Stimulated activated CD8-positive, alpha-beta memory T cell treated with anti-CD3 and anti-CD28 coated beads, Interleukin-12 subunit alpha, Interleukin-12 subunit beta, amount 100 ng/mL, for 24 hours (primary cell): ENCODE measurements around the gene TPSAB1.

ENCODE experiments used
- DNase-seq: peaks from one replicate; pipeline ENCODE4 v3.0.0-alpha.2; 2020; ENCODE audit errors: extremely low read depth

TPSAB1 gene

DNA sequence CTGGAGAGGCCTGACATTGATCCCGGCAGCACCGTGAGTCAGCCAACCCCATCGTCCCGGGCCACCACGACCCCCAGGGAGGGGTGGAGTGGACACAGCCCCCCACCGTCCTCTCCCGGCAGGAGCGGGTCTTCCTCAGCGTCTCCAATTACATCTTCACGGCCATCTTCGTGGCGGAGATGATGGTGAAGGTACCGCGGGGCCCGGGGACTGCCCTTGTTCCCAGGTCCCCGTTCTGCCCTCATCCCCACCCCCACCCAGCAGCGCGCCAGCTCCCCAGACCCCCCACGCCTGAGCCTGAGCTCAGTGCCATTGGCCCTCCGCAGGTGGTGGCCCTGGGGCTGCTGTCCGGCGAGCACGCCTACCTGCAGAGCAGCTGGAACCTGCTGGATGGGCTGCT lies 30.0 kb upstream of the TPSAB1 start:
- no peak for DNase-seq

DNA sequence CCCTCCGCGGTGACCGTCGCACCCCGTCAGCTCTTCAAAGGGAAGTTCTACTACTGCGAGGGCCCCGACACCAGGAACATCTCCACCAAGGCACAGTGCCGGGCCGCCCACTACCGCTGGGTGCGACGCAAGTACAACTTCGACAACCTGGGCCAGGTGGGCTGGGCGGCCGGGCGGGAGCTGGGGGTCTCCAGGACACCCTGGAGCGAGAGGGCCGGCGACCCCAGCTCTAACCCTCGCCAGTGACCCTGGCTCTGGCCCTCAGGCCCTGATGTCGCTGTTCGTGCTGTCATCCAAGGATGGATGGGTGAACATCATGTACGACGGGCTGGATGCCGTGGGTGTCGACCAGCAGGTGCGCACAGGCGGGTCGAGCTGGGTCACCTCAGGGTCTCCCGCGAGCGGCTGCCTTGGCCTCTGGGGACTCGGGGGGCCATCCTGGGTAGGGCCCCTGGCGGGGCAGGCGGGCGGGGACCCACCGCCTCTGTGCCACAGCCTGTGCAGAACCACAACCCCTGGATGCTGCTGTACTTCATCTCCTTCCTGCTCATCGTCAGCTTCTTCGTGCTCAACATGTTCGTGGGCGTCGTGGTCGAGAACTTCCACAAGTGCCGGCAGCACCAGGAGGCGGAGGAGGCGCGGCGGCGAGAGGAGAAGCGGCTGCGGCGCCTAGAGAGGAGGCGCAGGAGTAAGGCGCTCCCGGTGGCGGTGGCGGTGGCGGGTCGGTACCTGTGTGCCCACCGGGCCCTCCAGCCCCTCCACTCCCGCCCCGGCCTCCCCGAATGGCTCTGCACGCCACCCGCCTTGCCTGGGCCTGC lies 28.8 kb upstream of the TPSAB1 start:
- no peak for DNase-seq

DNA sequence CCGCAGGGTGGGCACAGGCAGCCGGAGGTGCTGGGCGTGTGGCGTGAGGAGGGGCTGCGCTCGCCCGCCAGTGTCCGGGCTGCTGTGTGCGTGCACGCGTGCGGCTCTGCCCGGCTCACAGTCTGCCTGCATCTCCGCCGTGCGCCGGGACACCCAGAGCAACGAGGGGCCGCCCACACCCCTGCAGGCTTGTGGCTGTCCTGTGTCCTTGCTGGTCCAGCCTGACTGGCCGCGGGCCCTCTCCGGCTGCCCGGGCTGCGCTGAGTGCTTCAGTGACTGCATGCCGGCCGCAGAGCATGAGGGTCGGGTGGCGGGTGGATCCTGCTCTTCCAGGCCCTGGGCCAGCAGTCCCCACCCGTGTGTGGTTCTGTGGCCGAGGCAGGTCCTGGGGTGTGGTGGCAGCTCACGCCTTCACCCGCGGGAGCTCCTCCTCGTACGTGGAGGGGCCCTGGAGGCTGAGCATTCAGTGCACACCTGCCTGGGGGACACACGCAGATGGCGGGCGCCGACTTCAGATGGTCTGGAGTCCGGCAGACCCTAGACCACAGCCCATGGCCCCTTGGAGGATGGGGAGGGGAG lies 27.8 kb upstream of the TPSAB1 start:
- DNase-seq, result no peak

DNA sequence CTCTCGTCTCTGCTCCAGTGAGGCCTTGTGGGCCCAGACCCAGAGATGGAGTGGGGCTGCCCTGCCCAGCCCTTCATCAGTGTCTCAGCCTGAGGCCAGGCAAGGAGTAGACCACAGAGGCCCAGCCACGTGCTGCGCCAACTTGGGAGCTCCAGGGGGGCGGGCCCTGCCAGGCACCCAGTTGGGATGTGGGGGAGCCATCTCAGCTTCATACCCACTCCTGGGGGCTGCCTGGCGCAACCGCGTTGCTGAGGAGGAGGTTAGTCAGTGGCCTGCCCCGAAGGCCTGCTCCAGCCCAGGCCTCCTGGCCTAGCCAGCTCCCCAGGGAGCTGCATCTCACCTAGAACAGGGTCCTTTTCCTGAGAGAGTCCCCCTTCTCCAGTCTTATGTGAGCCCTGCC lies 27.3 kb upstream of the TPSAB1 start:
- DNase-seq, result no peak

DNA sequence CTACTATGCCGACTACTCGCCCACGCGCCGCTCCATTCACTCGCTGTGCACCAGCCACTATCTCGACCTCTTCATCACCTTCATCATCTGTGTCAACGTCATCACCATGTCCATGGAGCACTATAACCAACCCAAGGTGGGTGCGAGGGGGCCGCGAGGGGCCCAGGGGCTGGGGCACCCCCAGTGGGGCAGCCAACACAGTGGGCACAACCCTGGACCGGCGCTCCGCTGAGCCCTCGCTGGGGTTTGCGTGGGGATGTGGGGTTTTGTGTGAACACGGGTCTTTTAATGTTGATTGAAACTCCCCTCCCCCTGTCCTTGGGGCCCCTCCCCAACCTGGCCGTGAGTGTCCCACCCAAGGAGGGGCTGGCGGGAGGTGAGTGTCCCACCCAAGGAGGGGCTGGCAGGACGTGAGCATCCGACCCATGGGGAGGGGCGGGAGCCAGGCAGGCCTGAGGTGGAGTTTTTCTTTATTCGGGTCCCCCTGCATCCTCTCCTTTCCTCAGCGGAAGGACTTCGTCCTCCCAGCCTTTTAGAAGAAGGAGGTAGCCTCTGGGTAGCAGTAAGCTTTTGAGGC lies 26.6 kb upstream of the TPSAB1 start:
- DNase-seq, result no peak

DNA sequence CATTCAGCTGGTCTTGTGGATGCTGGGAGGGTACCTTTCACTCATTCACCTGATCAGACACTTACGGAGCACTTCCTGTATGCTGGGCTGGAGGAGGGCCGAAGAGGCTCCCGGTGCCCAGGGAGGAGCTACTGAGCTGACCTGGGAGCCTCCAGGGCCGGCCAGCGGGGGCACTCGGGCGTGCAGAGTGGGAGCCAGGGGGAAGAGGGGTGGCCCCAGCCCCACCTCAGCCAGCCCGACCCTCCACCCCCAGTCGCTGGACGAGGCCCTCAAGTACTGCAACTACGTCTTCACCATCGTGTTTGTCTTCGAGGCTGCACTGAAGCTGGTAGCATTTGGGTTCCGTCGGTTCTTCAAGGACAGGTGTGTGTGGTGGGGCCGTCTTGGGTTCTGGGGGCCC lies 25.8 kb upstream of the TPSAB1 start:
- no peak for DNase-seq

DNA sequence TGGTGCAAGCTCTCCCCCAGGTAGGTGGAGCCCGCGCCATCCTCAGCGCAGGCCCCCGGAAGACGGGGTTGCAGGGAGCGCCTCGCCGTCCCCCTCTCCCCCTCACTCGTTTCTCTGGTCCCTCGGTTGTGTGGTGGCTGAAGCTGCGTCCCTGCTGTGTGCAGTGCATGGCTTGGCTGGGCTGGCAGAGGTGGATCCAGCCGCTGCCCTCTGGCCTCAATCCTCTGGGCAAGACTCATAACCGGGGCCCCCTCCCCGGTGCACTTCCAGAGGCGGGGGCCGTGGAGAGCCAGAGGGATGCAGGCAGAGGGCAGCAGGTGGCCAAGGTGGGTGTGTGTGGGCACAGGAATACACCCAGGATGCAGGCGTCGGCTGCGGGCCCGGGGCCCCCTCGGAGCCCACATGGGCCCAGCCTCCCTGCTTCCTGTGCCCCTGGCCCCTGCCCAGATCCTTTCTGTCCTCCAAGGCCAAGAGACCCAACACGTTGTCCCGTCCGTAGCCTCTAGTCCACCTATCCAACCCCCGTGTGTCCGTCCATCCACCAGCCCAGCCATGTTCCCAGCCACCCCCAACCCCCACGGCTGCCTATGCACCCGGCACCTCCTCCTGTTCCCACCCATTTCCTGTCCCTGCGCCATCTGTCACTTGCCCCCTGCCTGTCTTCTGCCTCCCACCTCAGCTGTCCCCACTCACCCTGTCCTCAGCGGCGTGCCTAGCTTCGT lies 24.8 kb upstream of the TPSAB1 start:
- DNase-seq, result no peak

DNA sequence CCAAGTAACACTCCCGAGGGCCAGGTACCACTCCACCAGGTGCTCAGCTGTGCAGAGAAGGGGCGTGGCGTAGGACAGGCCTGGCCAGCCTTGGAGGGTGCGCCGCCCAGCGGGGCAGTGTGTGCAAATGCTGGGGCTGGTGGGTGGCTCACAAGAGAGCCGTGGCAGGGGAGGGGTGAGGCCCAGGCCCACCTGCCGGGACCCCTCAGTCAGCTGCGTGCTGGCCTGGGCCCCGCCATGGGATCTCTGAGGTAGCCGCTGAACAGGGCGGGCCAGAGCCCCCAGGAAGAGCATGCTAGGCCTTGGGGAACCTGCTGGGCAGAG lies 24.2 kb upstream of the TPSAB1 start:
- DNase-seq, result no peak

DNA sequence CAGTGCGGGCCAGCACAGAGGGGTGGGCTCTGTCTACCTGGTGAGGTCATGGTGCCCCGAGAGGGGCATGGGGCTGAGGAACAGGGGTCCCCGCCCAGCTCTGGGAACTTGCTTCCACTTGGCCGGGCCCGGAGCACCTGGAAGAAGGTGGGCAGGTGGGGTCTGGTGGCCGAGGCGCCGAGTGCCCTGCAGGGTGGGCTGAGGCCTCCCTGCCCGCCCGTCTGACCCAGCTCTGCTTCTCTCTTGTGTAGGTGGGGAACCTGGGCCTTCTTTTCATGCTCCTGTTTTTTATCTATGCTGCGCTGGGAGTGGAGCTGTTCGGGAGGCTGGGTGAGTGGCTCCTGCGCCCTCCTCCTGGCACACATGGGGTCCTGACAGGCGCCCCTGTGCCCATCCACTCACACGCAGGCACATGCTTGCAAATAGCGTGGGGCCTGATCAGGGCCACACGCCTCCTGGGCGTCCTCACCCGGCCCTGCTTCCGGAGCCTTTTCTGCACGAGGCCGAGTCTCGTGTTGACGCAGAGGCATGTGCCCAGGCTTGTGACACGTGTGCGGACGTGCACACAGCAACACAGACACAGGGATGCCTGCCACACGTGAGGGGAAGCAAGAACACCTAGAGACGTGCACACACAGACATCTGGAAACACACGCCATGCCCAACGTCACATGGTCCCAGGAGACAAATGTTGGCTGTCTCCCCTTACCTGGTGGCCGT lies 23.7 kb upstream of the TPSAB1 start:
- DNase-seq, result no peak

DNA sequence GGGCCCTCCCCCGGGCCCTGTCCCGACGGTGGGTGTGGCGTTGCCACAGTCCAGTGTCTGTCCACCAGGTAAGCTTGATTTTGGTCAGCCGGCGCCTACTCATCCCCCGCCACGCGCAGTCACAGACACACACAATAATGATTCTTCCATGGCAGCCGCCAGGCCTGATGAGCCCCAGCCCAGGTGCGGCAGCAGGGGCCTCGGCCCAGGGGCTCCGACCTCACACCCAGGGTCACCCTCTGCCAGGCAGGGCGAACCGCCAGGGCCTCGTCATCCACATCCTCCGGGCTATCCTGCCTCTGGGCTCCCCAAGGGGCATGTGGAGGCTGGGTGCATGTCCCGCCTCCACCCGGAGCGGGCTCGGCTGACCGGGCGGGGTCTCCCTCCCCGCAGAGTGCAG lies 23.0 kb upstream of the TPSAB1 start:
- DNase-seq, result no peak

DNA sequence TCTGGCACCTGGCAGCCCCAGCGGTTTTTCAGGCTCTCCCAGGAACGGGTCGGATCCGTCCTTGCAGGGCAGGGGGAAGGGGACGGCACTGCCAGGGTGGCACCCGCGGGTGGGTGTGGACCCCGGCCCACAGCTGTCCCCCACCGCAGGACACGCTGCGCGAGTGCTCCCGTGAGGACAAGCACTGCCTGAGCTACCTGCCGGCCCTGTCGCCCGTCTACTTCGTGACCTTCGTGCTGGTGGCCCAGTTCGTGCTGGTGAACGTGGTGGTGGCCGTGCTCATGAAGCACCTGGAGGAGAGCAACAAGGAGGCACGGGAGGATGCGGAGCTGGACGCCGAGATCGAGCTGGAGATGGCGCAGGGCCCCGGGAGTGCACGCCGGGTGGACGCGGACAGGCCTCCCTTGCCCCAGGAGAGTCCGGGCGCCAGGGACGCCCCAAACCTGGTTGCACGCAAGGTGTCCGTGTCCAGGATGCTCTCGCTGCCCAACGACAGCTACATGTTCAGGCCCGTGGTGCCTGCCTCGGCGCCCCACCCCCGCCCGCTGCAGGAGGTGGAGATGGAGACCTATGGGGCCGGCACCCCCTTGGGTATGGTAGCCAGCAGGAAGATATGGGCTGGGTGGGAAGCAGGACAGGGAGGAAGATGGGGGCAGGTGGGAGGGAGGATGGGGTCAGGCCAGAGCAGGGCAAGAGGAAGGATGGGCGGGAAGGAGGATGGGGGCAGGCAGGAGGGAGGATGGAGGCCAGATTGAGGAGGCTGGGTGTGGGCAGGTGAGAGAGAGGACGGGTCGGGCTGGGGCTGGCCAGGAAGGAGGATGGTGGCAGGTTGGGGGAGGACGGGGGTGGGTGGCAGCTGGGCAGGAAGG lies 22.2 kb upstream of the TPSAB1 start:
- DNase-seq, result no peak

DNA sequence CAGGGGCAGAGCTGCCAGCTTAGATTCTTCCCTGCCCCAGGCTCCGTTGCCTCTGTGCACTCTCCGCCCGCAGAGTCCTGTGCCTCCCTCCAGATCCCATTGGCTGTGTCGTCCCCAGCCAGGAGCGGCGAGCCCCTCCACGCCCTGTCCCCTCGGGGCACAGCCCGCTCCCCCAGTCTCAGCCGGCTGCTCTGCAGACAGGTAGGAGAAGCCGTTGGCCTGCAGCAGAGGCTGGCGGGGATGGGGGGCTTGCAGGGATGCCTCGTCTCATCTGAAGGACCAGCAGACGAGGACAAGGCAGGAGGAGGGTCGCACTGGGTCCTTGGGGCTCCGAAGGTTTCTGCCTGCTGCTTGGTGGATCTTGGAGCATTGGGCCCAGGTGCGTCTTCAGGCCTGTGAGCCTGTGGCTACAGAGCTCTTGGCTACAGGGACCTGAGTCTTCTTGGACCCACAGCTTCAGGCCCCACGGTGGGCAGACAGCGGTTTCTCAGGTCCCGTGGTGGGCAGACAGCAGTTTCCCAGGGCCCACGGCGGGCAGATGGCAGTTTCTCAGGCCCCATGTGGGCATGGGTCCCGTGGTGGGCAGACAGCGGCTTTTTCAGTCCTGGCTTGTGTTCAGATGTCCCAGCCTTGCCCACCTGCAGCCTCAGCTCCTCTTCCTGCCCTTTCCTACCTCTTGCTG lies 21.4 kb upstream of the TPSAB1 start:
- no peak for DNase-seq

DNA sequence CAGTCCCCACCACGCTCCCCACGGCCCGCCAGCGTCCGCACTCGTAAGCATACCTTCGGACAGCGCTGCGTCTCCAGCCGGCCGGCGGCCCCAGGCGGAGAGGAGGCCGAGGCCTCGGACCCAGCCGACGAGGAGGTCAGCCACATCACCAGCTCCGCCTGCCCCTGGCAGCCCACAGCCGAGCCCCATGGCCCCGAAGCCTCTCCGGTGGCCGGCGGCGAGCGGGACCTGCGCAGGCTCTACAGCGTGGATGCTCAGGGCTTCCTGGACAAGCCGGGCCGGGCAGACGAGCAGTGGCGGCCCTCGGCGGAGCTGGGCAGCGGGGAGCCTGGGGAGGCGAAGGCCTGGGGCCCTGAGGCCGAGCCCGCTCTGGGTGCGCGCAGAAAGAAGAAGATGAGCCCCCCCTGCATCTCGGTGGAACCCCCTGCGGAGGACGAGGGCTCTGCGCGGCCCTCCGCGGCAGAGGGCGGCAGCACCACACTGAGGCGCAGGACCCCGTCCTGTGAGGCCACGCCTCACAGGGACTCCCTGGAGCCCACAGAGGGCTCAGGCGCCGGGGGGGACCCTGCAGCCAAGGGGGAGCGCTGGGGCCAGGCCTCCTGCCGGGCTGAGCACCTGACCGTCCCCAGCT lies 20.3 kb upstream of the TPSAB1 start:
- DNase-seq, result no peak

DNA sequence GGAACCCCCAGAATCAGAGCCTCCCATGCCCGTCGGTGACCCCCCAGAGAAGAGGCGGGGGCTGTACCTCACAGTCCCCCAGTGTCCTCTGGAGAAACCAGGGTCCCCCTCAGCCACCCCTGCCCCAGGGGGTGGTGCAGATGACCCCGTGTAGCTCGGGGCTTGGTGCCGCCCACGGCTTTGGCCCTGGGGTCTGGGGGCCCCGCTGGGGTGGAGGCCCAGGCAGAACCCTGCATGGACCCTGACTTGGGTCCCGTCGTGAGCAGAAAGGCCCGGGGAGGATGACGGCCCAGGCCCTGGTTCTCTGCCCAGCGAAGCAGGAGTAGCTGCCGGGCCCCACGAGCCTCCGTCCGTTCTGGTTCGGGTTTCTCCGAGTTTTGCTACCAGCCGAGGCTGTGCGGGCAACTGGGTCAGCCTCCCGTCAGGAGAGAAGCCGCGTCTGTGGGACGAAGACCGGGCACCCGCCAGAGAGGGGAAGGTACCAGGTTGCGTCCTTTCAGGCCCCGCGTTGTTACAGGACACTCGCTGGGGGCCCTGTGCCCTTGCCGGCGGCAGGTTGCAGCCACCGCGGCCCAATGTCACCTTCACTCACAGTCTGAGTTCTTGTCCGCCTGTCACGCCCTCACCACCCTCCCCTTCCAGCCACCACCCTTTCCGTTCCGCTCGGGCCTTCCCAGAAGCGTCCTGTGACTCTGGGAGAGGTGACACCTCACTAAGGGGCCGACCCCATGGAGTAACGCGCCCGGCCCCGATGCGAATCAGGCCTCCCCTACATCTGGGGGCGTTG lies 19.5 kb upstream of the TPSAB1 start:
- DNase-seq, result no peak

DNA sequence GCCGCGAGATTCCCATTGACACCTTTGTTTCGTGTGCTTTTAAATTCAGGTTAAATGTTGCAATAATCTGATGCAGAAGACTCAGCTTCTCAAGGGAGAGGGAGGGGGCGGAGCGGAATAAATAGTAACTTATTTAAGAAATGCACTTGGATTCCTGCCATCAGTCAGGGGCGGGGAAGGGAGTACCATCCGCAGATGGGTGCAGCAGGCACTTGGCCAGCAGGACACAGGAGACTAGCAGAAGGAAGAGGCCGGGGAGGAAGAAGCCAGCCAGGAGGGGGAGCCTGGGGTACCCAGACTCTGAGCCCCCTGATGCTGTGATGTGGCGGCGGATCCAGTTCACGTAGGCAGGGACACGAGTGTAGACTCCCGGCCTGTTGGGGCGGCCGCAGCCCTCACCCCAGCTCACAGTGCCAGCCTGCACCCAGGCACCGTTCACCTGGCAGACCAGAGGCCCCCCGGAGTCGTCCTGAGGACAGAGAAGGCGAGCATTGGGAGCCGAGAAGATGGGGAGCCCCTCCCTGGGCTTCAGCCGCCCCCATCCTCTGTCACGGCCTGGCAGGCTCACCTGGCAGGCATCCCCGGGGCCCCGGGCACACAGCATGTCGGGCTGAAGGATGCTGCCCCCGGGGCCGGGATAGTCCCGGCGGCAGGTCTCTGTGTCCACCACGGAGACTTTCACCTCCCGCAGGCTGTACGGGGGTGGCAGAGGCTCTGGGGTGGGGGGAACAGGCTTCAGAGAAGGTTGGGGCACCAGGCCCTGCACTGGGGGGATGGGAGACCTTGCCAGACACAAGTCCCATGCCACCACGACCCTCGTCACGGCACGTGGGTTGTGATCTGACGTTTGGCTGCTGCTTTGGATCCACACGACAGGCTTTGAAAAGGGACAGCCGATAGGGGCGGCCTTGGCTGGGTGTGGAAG lies 18.6 kb upstream of the TPSAB1 start:
- no peak for DNase-seq

DNA sequence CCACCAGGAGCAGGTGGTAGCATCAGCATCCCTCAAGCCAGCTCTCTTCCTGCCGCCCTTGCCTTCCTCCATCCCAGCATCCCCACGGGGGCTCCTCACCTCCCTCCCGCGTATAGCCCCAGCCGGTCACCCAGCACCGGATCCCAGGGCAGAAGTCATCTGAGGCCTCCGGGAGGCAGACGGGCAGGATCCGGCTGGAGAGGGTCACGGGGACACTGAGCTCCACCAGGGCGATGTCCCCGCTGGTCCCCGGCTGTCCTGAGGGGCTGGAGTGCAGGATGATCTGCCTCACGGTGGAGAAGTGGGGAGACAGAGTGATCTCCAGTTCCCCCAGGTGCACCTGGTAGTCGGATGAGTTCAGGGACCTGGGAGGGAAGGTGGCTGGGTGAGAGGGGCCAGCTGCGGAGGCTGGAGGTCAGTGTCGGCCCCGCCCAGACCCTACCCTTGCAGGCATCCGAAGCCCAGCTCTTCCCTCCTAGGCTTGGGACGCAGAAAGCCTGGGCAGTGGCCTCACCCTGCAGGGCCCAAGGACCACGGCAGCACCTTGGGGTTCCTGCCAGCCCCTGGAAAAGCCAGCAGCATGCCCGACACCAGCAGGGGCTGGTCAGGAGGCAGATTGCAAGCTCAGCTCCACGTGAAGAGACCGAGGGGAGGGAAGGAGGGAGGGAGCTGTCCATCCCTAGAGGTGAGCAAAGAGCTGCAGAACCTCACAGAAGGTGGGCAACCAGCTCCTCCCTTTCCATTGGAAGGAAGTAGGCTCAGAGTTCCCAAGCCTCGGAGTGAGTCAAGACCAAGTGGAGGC lies 17.8 kb upstream of the TPSAB1 start:
- no peak for DNase-seq
